Neuronal stem cell (in vitro differentiated cells): ENCODE data around the gene SLC15A4.

Experiments
- DNase-seq: peaks from one replicate; pipeline ENCODE4 v3.0.0-alpha.2; 2013; ENCODE audit warnings: low spot score
- H2AFZ ChIP-seq: one replicate; pipeline ENCODE4 v1.6.1; 2013; ENCODE audit warnings: mild to moderate bottlenecking, low read length, inconsistent platforms
- H2AK5ac ChIP-seq: 2 replicates; pipeline ENCODE4 v1.6.1; 2013; ENCODE audit warnings: low read depth, mild to moderate bottlenecking, inconsistent platforms, low read length, moderate library complexity, mixed read lengths
- H2BK120ac ChIP-seq: 2 replicates; pipeline ENCODE4 v1.6.1; 2013; ENCODE audit warnings: low read depth, mild to moderate bottlenecking, inconsistent platforms, low read length, moderate library complexity, mixed read lengths
- H2BK12ac ChIP-seq: one replicate; pipeline ENCODE4 v1.6.1; 2013; ENCODE audit warnings: low read length, inconsistent platforms
- H2BK15ac ChIP-seq: 2 replicates; pipeline ENCODE4 v1.6.1; 2013; ENCODE audit warnings: mild to moderate bottlenecking, low read length, inconsistent platforms, mixed read lengths
- H2BK5ac ChIP-seq: one replicate; pipeline ENCODE4 v1.6.1; 2013; ENCODE audit warnings: inconsistent platforms, mild to moderate bottlenecking, low read length, moderate library complexity
- H3K14ac ChIP-seq: one replicate; pipeline ENCODE4 v1.6.1; 2013; ENCODE audit warnings: low read length, inconsistent platforms
- H3K18ac ChIP-seq: 2 replicates; pipeline ENCODE4 v1.6.1; 2013; ENCODE audit warnings: low read length, inconsistent platforms
- H3K23ac ChIP-seq: 2 replicates; pipeline ENCODE4 v1.6.1; 2013; ENCODE audit warnings: low read depth, mild to moderate bottlenecking, mixed read lengths, low read length, inconsistent platforms; ENCODE audit not compliant: poor library complexity
- H3K27ac ChIP-seq: replicated peaks from 3 replicates; pipeline ENCODE4 v1.5.1; 2013; ENCODE audit warnings: low read length, inconsistent platforms
- H3K27me3 ChIP-seq, 3 experiments: 2 replicates each; pipeline ENCODE4 v1.6.1; 2013; ENCODE audit warnings: low read length in 3 of 3, mild to moderate bottlenecking in 2 of 3, inconsistent platforms in 1 of 3, low read depth in 1 of 3, mixed read lengths in 1 of 3, moderate library complexity in 1 of 3; ENCODE audit not compliant: control insufficient read depth in 3 of 3, insufficient read depth in 3 of 3
- H3K36me3 ChIP-seq, 2 donors: replicated peaks in 1 of 2; 2 replicates each; pipeline ENCODE4 v1.6.1; 2013; ENCODE audit warnings: low read length in 2 of 2; ENCODE audit not compliant: control insufficient read depth in 2 of 2, insufficient read depth in 2 of 2
- H3K4ac ChIP-seq: 2 replicates; pipeline ENCODE4 v1.6.1; 2013; ENCODE audit warnings: inconsistent platforms, mild to moderate bottlenecking, low read length, moderate library complexity
- H3K4me1 ChIP-seq, 2 donors: 1 replicate in 1 of 2; 2 replicates in 1 of 2; pipeline ENCODE4 v1.6.1; 2013; ENCODE audit warnings: low read length in 2 of 2, low read depth in 1 of 2; ENCODE audit not compliant: control insufficient read depth in 2 of 2, insufficient read depth in 1 of 2
- H3K4me2 ChIP-seq: one replicate; pipeline ENCODE4 v1.6.1; 2013; ENCODE audit warnings: mild to moderate bottlenecking, low read length, inconsistent platforms; ENCODE audit not compliant: insufficient read depth, poor library complexity, severe bottlenecking
- H3K4me3 ChIP-seq, 2 donors: 2 replicates each; pipeline ENCODE4 v1.5.1; 2013; ENCODE audit warnings: low read length in 2 of 2, mild to moderate bottlenecking in 2 of 2, inconsistent platforms in 1 of 2, moderate library complexity in 1 of 2
- H3K79me1 ChIP-seq: one replicate; pipeline ENCODE4 v1.6.1; 2013; ENCODE audit warnings: low read depth, mild to moderate bottlenecking, inconsistent platforms, low read length, moderate library complexity
- H3K9ac ChIP-seq: one replicate; pipeline ENCODE4 v1.6.1; 2013; ENCODE audit warnings: mild to moderate bottlenecking, low read depth, low read length, inconsistent platforms; ENCODE audit not compliant: poor library complexity
- H3K9me3 ChIP-seq, 2 donors: replicated peaks in 1 of 2; 2 replicates each; pipeline versions ENCODE3 to v1.6.1; 2013; ENCODE audit warnings: low read length in 2 of 2, mild to moderate bottlenecking in 2 of 2, inconsistent platforms in 1 of 2, low read depth in 1 of 2, mixed read lengths in 1 of 2, moderate library complexity in 1 of 2; ENCODE audit not compliant: control insufficient read depth in 2 of 2, insufficient read depth in 1 of 2
- H4K8ac ChIP-seq: one replicate; pipeline ENCODE4 v1.6.1; 2013; ENCODE audit warnings: low read depth, mild to moderate bottlenecking, inconsistent platforms, low read length, moderate library complexity
- H4K91ac ChIP-seq: one replicate; pipeline ENCODE4 v1.6.1; 2013; ENCODE audit warnings: low read length, low read depth, mild to moderate bottlenecking, inconsistent platforms; ENCODE audit not compliant: poor library complexity
- WGBS, 2 donors: extraction: QIAGEN DNeasy Blood & Tissue Kit; methylation state at CpG; one replicate each; pipeline ENCODE4 v1.1.7; 2013; ENCODE audit warnings: missing lambda C conversion rate in 2 of 2, mixed read lengths in 1 of 2; ENCODE audit not compliant: insufficient read length in 2 of 2, insufficient replicate concordance in 1 of 2; ENCODE audit errors: extremely low coverage in 2 of 2; 5-methylcytosine and 5-hydroxymethylcytosine counted together

The SLC15A4 gene

DNA sequence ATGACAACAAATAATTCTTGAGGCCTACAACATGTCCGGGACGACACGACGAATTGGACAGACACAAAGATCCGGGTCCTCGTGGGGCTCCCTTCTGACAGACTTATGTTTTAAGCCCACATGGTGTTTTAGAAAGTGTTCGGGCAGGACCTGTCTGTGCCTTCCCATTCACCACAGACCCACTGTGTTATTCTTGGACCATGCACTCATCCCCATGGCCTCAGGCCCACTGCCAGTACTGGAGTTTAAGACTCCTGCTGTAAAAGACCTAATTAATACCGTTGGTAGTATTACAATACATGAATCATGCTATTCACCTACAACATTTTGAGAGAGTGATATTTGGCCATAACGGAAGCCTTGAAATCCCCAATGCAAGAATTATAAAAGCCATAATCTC, 20.0 kb downstream of the SLC15A4 start:
- H4K91ac ChIP-seq = no peak overlapping the region
- H3K14ac ChIP-seq = no peak overlapping the region
- no peak overlapping the region for H3K27ac ChIP-seq
- no peak overlapping the region for H3K4me2 ChIP-seq
- H3K18ac ChIP-seq = no peak overlapping the region
- H2AFZ ChIP-seq = no peak overlapping the region
- WGBS, 2 donors = no CpG with 5 or more reads among the region's 9 CpGs
- no peak overlapping the region for H3K9ac ChIP-seq
- H2BK15ac ChIP-seq = no peak overlapping the region
- H2BK12ac ChIP-seq = no peak overlapping the region
- H2AK5ac ChIP-seq = no peak overlapping the region
- H3K23ac ChIP-seq = no peak overlapping the region
- DNase-seq = no peak
- no peak overlapping the region for H2BK120ac ChIP-seq
- H3K4ac ChIP-seq = no peak overlapping the region
- no peak overlapping the region for H3K4me3 ChIP-seq
- peaks cover 26 to 93% of the 10 kb centered on the region in 2 donors for H3K36me3 ChIP-seq
- no peak overlapping the region for H2BK5ac ChIP-seq
- H3K79me1 ChIP-seq = peaks cover 4% of the 10 kb centered on the region
- H3K27me3 ChIP-seq = no peaks in the 10 kb centered on the region
- H4K8ac ChIP-seq = no peak overlapping the region
- H3K9me3 ChIP-seq = peaks cover 2 to 16% of the 10 kb centered on the region in 2 donors
- no peaks in the 10 kb centered on the region for H3K4me1 ChIP-seq

DNA sequence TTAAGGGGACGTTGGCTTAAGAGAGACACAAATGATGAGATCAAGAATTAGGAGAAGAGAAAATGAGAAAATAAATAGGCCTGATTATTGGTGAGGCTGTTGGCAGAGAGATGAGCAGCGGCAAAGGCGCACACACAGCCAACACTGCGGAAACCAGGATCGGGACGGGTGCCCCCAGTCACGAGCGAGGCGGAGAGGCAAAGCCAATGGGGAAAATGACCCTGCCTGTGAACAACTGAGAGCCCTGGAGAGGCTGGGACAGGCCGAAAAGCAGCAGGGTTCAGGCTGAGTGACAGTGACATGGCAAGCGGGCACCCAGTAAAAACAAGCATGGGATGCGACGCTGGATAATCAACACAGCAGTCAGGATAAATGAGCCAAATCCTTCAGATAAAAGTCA, 21.0 kb downstream of the SLC15A4 start:
- Histone ChIP-seq H3K79me1 (peaks cover 2% of the 10 kb centered on the region), H3K4me2 (no peak overlapping the region), H4K91ac (no peak overlapping the region), H3K18ac (peak overlapping the region; percentile 44), H2AK5ac (no peak overlapping the region), H4K8ac (no peak overlapping the region), H3K4ac (no peak overlapping the region), H3K27me3 (no peaks in the 10 kb centered on the region), H2BK15ac (no peak overlapping the region), H3K9ac (peak overlapping the region; percentile 12), H2AFZ (no peak overlapping the region), H3K23ac (no peak overlapping the region), H3K36me3 (peaks cover 23 to 93% of the 10 kb centered on the region in 2 donors), H3K9me3 (peaks cover 2 to 16% of the 10 kb centered on the region in 2 donors), H3K4me3 (no peak overlapping the region), H3K14ac (no peak overlapping the region), H3K27ac (no peak overlapping the region), H2BK5ac (no peak overlapping the region), H2BK12ac (no peak overlapping the region), H2BK120ac (no peak overlapping the region), H3K4me1 (peaks cover 0 to under 1% of the 10 kb centered on the region in 2 donors)
- DNase-seq = no peak
- WGBS, 2 donors = no CpG with 5 or more reads among the region's 13 CpGs

DNA sequence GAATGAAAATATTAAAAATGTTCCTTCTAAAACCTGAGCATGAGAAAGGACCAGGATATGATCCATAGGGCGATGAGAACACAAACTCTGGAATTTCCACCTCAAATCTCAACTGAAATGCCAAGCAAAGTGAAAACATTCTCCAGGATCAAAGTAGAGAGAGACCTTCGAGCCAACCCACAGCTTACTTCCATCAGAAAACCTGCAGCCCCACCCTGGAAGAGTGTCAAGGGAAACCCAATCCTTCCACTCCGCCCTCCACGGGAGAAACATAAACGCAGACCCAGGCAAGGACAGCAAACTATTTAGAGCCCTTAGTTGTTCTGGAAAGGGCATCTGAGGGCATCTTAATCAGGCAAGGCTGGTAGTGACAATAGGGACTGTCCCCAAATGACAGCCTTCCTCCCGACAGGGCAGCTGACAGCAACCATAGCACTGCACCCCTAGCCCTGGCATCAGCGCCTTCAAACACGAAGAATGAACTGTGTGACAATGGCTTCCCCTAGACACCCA, 21.8 kb downstream of the SLC15A4 start:
- no CpG with 5 or more reads among the region's 8 CpGs for whole genome bisulfite sequencing, 2 donors
- H3K9ac ChIP-seq = no peak overlapping the region
- H3K4me2 ChIP-seq = no peak overlapping the region
- H2BK12ac ChIP-seq = no peak overlapping the region
- H4K91ac ChIP-seq = no peak overlapping the region
- H2AK5ac ChIP-seq = no peak overlapping the region
- peaks cover 20 to 93% of the 10 kb centered on the region in 2 donors for H3K36me3 ChIP-seq
- H3K27me3 ChIP-seq = no peaks in the 10 kb centered on the region
- no peak overlapping the region for H3K4me3 ChIP-seq
- H2BK120ac ChIP-seq = no peak overlapping the region
- H4K8ac ChIP-seq = no peak overlapping the region
- no peak for DNase-seq
- peaks cover 0 to 9% of the 10 kb centered on the region in 2 donors for H3K4me1 ChIP-seq
- H2BK5ac ChIP-seq = no peak overlapping the region
- no peak overlapping the region for H3K14ac ChIP-seq
- no peak overlapping the region for H3K18ac ChIP-seq
- H3K23ac ChIP-seq = no peak overlapping the region
- no peak overlapping the region for H2BK15ac ChIP-seq
- peaks cover 2 to 16% of the 10 kb centered on the region in 2 donors for H3K9me3 ChIP-seq
- H3K79me1 ChIP-seq = peaks cover 2% of the 10 kb centered on the region
- H3K27ac ChIP-seq = no peak overlapping the region
- no peak overlapping the region for H2AFZ ChIP-seq
- no peak overlapping the region for H3K4ac ChIP-seq

DNA sequence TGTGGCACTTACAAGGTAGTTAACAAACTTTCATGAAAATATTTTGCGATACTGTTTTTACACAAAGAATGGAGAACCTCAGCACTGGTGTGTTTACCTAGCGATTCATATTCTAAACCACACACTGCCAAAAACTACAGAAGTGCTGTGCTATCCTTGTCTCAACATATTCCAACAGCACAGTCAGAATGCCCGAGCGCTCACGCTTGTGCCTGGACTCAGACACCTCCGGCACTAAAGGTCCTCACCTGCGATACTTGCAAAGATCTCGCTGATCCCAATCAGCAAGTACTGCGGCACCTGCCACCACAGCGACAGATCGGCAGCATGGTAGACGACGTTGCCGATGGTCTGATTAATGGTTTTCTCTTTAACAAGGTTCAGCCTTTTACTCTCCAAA, 23.2 kb downstream of the SLC15A4 start:
- no CpG with 5 or more reads among the region's 14 CpGs for WGBS, 2 donors
- no peak overlapping the region for H3K27ac ChIP-seq
- no peak overlapping the region for H2AK5ac ChIP-seq
- H2AFZ ChIP-seq = no peak overlapping the region
- H3K79me1 ChIP-seq = peaks cover 2% of the 10 kb centered on the region
- H4K91ac ChIP-seq = no peak overlapping the region
- DNase-seq = no peak
- H4K8ac ChIP-seq = no peak overlapping the region
- H3K36me3 ChIP-seq = peaks cover 20 to 100% of the 10 kb centered on the region in 2 donors
- H2BK12ac ChIP-seq = no peak overlapping the region
- peaks cover 2 to 16% of the 10 kb centered on the region in 2 donors for H3K9me3 ChIP-seq
- no peak overlapping the region for H3K18ac ChIP-seq
- no peak overlapping the region for H3K4me3 ChIP-seq
- no peak overlapping the region for H2BK5ac ChIP-seq
- no peak overlapping the region for H2BK120ac ChIP-seq
- H3K4me2 ChIP-seq = no peak overlapping the region
- H3K14ac ChIP-seq = no peak overlapping the region
- no peak overlapping the region for H3K9ac ChIP-seq
- H2BK15ac ChIP-seq = no peak overlapping the region
- H3K4ac ChIP-seq = no peak overlapping the region
- no peak overlapping the region for H3K23ac ChIP-seq
- no peaks in the 10 kb centered on the region for H3K27me3 ChIP-seq
- H3K4me1 ChIP-seq = peaks cover 0 to 11% of the 10 kb centered on the region in 2 donors
